ENCODE measurements around the gene PPARA.

PPARA gene

GRCh38 chr22:46150034-46150654 is at the start of gene PPARA:
Gene PPARA (plus strand): TSS chr22:46150526. CDS start chr22:46198384, 47,858 bp downstream.
- TF ChIP-seq, protein P1, sequence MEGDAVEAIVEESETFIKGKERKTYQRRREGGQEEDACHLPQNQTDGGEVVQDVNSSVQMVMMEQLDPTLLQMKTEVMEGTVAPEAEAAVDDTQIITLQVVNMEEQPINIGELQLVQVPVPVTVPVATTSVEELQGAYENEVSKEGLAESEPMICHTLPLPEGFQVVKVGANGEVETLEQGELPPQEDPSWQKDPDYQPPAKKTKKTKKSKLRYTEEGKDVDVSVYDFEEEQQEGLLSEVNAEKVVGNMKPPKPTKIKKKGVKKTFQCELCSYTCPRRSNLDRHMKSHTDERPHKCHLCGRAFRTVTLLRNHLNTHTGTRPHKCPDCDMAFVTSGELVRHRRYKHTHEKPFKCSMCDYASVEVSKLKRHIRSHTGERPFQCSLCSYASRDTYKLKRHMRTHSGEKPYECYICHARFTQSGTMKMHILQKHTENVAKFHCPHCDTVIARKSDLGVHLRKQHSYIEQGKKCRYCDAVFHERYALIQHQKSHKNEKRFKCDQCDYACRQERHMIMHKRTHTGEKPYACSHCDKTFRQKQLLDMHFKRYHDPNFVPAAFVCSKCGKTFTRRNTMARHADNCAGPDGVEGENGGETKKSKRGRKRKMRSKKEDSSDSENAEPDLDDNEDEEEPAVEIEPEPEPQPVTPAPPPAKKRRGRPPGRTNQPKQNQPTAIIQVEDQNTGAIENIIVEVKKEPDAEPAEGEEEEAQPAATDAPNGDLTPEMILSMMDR (IDR thresholded peaks at IDR 0.05; ENCODE audit: extremely low read depth, insufficient read depth, missing control alignments): no peak
- DNase-seq (ENCODE audit: low spot score): peak; percentile 100
- in situ Hi-C loops (cut with MboI; ENCODE audit: low pct_unique_long_range_greater_than_20kb, low sequenced_read_pairs, unreplicated experiment): no loop called here

GRCh38 chr22:46102159-46102558 is 48.2 kb upstream of the PPARA start:
- in situ Hi-C loops (cut with MboI; ENCODE audit: low pct_unique_long_range_greater_than_20kb, low sequenced_read_pairs, unreplicated experiment): no loop called here
- TF ChIP-seq, protein P1 (IDR thresholded peaks at IDR 0.05; ENCODE audit: extremely low read depth, insufficient read depth, missing control alignments): no peak
- no peak for DNase-seq (ENCODE audit: low spot score)

GRCh38 chr22:46102752-46103151 is 47.6 kb upstream of the PPARA start:
- TF ChIP-seq, protein P1 (IDR thresholded peaks at IDR 0.05; ENCODE audit: extremely low read depth, insufficient read depth, missing control alignments): no peak
- in situ Hi-C loops (cut with MboI; ENCODE audit: low pct_unique_long_range_greater_than_20kb, low sequenced_read_pairs, unreplicated experiment): no loop called here
- no peak for DNase-seq (ENCODE audit: low spot score)

- in situ Hi-C loops (cut with MboI; ENCODE audit: low pct_unique_long_range_greater_than_20kb, low sequenced_read_pairs, unreplicated experiment): no loop called here
- no peak for DNase-seq (ENCODE audit: low spot score)
- TF ChIP-seq, protein P1 (IDR thresholded peaks at IDR 0.05; ENCODE audit: extremely low read depth, insufficient read depth, missing control alignments): no peak
Observed at GRCh38 chr22:46103181-46103580, 47.1 kb upstream of the PPARA start.

GRCh38 chr22:46103664-46104063 is 46.7 kb upstream of the PPARA start:
- TF ChIP-seq, protein P1 (IDR thresholded peaks at IDR 0.05; ENCODE audit: extremely low read depth, insufficient read depth, missing control alignments): no peak
- in situ Hi-C loops (cut with MboI; ENCODE audit: low pct_unique_long_range_greater_than_20kb, low sequenced_read_pairs, unreplicated experiment): no loop called here
- DNase-seq (ENCODE audit: low spot score): no peak

DNA sequence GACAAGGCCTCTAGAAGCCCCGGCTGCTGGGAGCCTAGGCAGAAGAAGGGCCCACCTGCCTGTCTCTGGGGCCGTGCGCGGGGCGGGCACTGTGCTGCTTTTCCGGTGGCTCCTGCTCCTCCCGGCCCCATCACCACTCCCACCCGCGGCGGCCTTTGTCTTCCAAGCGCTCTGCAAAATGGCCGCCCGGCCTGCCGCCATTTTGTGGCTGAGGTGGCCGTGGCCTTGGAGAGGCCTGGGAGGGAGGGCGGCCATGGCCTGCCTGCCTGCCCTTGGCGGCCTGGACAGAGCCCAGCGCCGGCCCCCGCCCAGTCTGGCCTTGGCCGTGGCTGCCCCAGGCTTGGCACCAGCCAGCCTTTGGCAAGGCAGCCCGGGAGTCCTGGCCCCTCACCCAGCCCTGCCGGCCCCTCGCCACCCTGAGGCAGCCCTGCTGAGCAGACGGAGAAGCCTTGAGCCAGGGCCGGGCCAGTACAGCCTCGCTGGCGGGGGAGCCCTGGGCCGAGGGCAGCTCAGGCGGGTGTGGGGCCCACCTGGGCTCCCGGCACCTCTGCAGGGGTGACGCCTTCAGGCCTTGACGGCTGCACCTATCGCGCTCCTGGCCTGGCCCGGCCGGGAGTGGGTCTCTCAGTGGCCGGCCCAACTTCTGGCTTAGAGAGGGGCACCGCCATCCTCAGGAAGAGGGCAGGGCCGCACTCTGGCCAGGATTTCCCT is 46.0 kb upstream of the PPARA start:
- no peak for DNase-seq (ENCODE audit: low spot score)
- in situ Hi-C loops (cut with MboI; ENCODE audit: low pct_unique_long_range_greater_than_20kb, low sequenced_read_pairs, unreplicated experiment): no loop called here
- TF ChIP-seq, protein P1 (IDR thresholded peaks at IDR 0.05; ENCODE audit: extremely low read depth, insufficient read depth, missing control alignments): no peak

Data from GM13977 (cell line).